ENCODE results near the gene EMP2.

- TF ChIP-seq POLR2A (IDR thresholded peaks at IDR 0.05) (no peak), CTCF (IDR thresholded peaks at IDR 0.05) (no peak)
These were observed 44.1 kb upstream of the EMP2 start for GRCh38 chr16:10624527-10624926.
